Subcutaneous adipose tissue (tissue), 4 donors: Measurements from ENCODE around the gene SBSN. TPM values are rescaled to one million over a fixed set of nuclear protein-coding genes. Genes with fewer than 3 reads are reported as not detected.

Experiments used
- total RNA-seq, 4 donors: library from RNA; depleted of rRNA; stranded (reverse); fragments of >200 nt; gene quantifications; one replicate each; pipeline ENCODE4 v1.1.0, GENCODE V29; 2016
- TF ChIP-seq, protein P1 (sequence below): fragments of 450-650 bp; IDR thresholded peaks from one replicate; pipeline ENCODE4 v1.5.1; 2016; ENCODE audit warnings: low read depth, mild to moderate bottlenecking, control low read depth, antibody characterized with exemption, moderate library complexity

The SBSN gene, protein sequence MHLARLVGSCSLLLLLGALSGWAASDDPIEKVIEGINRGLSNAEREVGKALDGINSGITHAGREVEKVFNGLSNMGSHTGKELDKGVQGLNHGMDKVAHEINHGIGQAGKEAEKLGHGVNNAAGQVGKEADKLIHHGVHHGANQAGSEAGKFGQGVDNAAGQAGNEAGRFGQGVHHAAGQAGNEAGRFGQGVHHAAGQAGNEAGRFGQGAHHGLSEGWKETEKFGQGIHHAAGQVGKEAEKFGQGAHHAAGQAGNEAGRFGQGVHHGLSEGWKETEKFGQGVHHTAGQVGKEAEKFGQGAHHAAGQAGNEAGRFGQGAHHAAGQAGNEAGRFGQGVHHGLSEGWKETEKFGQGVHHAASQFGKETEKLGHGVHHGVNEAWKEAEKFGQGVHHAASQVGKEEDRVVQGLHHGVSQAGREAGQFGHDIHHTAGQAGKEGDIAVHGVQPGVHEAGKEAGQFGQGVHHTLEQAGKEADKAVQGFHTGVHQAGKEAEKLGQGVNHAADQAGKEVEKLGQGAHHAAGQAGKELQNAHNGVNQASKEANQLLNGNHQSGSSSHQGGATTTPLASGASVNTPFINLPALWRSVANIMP
- not detected for total RNA-seq

DNA sequence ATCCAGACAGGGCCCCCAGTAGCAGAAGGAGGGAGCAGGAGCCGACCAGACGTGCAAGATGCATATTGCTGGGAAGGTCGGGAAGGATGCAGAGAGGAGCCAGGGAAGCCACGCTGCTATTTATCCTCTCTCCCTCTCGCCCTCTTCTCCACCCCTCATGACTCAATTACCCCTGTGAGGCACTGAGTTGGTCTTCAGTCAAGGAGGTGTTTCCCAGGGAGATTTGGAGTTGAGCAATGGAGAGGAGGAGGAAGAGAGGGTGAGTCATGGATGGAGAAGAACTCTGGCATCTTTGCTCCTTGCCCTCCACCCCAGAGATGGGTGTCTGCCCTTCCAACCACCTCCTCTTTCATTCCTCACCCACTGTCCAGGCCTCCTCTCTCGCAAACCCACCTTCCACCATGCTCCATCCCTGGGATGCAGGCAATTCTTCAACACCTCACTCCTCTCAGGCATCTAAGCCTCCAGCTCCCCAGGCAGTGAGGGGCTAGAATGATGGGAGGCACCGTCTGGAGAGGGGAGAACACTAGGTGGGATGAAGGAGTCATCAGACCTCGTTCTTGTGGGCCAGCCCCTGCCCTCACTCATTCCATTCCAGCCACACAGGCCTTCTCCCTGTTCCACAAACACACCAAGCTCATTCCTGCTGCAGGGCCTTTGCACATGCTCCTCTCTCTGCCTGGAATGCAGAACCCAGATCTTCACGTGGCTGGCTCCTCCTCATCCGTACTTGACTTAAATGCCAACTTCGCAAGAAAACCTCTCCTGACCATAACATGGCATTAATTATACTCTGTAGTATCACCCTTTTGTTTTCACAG is at the start of gene SBSN:
Gene SBSN, minus strand, starts transcription at position 94 of the 821 bp plus-strand sequence. Its CDS starts 30 bp downstream, at position 64.
- TF ChIP-seq, protein P1, sequence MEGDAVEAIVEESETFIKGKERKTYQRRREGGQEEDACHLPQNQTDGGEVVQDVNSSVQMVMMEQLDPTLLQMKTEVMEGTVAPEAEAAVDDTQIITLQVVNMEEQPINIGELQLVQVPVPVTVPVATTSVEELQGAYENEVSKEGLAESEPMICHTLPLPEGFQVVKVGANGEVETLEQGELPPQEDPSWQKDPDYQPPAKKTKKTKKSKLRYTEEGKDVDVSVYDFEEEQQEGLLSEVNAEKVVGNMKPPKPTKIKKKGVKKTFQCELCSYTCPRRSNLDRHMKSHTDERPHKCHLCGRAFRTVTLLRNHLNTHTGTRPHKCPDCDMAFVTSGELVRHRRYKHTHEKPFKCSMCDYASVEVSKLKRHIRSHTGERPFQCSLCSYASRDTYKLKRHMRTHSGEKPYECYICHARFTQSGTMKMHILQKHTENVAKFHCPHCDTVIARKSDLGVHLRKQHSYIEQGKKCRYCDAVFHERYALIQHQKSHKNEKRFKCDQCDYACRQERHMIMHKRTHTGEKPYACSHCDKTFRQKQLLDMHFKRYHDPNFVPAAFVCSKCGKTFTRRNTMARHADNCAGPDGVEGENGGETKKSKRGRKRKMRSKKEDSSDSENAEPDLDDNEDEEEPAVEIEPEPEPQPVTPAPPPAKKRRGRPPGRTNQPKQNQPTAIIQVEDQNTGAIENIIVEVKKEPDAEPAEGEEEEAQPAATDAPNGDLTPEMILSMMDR = no peak

DNA sequence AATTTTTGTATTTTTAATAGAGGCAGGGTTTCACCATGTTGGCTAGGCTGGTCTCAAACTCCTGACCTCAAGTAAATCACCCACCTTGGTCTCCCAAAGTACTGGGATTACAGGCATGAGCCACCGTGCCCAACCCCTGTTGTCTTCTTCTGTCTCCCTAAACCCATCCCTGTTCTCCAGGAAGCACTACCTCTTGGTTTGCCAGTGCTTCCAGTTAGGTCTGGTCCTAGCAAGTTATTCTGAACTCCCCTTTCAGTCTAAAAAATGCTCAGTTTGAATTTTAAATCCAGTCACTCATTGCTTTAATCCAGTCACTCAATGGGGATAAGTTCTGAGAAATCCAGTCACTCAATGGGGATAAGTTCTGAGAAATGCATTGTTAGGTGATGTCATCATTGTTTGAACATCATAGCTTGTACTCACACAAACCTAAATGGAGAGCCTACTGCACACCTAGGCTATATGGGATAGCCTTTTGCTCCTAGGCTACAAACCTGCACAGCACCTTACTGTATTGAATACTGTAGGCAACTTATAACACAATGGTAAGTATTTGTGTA is 43.4 kb upstream of the SBSN start:
- TF ChIP-seq, protein P1 = no peak

DNA sequence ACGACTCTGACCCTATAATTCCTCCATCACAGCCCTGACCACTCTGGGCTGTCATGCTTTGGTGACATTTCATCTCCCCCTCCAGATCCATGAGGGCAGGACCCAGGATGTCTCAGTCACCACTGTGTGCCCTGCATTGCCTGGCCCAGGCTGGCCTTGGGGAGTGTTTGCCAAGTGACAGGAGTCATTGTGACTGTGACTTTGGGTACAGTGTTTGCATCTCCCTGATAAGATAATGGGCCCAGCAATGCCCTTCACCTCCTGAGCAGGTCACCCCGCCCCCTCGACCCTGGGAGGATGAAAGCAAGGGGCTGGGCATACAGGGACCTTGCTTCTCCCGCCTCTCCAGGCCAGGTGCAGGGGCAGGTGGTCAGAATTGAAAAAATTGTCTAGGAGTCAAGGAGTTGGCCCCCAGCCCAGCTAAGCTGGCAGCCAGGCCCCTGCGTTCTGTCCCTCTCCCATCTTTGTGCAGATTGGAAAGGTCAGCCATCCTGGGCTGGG is 41.2 kb upstream of the SBSN start:
- TF ChIP-seq, protein P1 = no peak

DNA sequence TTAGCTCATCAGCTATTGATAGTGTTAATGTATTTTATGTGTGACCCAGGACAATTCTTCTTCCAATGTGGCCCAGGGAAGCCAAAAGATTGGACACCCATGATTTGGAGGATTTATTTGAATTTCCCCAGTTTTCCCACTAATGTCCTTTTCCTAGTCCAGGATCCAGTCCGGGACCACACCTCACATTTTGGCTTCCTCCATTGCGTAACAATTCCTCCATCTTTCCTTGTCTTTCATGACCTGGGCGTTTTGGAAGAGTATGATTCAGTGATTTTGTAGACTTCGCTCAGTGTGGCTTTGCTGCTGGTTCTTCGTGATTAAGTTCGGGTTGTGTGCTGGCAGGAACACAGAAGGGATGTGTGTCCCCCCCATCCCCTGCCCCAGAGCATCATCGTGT is 38.6 kb upstream of the SBSN start:
- TF ChIP-seq, protein P1 = no peak

DNA sequence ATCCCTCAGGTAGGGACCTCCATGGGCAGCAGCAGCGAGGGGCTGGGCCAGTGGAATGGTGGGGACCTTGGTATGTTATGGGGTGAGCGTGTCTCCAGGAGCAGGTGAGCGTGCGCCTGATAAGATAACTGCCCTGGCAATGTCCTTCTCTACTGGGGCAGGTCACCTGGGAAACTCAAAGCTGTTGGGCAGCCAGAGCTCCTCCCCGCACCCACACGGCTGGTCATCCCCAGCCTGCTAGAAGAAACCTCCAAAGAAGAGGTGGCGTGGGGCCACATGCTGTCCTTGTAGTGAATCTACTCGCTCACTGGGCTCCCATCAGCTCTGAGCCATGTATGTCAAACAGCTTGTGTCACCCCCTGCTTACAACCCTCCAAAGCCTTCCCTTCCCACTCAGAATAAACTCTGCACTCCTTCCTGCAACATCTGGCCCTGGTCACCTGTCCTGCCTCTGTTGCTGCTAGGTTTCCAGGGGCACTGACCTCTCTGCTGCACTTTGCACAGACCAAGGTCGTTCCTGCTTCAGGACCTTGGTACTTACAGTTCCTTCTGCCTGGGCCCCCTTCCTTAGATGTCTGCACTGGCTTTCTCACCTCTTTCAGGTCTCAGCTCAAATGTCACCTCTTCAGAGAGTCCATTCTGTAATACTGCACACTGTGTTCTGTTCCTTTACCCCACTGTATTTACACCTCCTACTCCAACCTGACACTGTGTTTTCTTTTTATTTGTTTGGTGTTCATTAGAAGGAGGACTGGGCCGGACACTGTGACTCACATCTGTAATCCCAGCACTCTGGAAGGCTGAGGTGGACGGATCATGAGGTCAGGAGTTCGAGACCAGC is 37.1 kb upstream of the SBSN start:
- TF ChIP-seq, protein P1 = no peak

DNA sequence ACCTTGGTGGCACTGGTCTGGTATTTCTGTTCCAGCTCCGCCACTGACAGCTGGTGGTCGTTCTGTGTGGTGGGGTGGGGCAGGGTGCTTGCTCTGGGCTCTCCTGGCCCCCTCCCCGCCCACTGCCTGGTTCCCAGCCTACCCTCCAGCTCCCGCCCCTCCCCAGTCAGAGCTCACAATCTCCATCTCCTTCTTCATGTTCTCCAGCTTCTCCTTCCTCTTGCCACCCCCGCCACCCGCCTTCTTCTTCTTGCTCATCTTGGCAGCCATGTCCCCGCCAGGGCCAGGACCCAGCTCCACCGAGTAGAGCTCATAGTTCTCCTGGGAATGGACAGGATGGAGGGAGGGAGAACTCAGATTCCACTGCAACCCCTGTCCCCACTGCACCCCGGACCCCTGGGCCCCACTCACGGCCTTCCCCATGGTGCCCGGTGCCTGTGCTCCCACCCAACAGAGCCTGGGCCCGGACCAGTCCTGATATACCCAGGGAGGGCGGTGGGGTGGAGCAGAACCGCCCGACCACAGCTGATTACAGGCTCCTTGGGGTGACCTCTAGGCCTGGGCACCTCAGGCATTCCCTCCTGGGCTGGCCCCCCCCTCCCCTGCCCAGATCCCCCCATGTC is 35.2 kb upstream of the SBSN start, which contains the start of gene ATP4A:
Gene ATP4A, minus strand, starts transcription at position 452 of the 623 bp plus-strand sequence. Its CDS starts 29 bp downstream, at position 423.
- TF ChIP-seq, protein P1 = no peak
